NCI-H774 (cell line): ENCODE data around the gene DAAM1.

Experiments
- DNase-seq: peaks from one replicate; lab custom pipeline; 2025; lab: John Stamatoyannopoulos, UW

Gene DAAM1

GRCh38 chr14:59187802-59188460 lies 536 bp upstream of the DAAM1 start:
- DNase-seq = no peak

- no peak for DNase-seq
These were observed 771 bp downstream of the DAAM1 start for GRCh38 chr14:59189091-59189785.

- DNase-seq = peak; percentile 54
These were observed 1.4 kb downstream of the DAAM1 start for GRCh38 chr14:59189786-59190368.

GRCh38 chr14:59190372-59190771 lies 1.9 kb downstream of the DAAM1 start:
- DNase-seq = no peak

- DNase-seq = no peak
These were observed 7.4 kb downstream of the DAAM1 start for GRCh38 chr14:59195912-59196311.

- no peak for DNase-seq
These were observed 9.3 kb downstream of the DAAM1 start for GRCh38 chr14:59197695-59198262.

GRCh38 chr14:59199205-59199604 lies 10.7 kb downstream of the DAAM1 start:
- DNase-seq = no peak

GRCh38 chr14:59199614-59200013 lies 11.1 kb downstream of the DAAM1 start:
- DNase-seq = no peak

- no peak for DNase-seq
These were observed 11.7 kb downstream of the DAAM1 start for GRCh38 chr14:59200195-59200594.

GRCh38 chr14:59202031-59202430 lies 13.6 kb downstream of the DAAM1 start:
- DNase-seq = no peak

- no peak for DNase-seq
These were observed 15.8 kb downstream of the DAAM1 start for GRCh38 chr14:59204305-59204704.

GRCh38 chr14:59206892-59207291 lies 18.4 kb downstream of the DAAM1 start:
- DNase-seq = no peak

GRCh38 chr14:59207506-59207933 lies 19.1 kb downstream of the DAAM1 start:
- DNase-seq = no peak

GRCh38 chr14:59208224-59208814 lies 19.9 kb downstream of the DAAM1 start:
- DNase-seq = no peak

- DNase-seq = no peak
These were observed 20.5 kb downstream of the DAAM1 start for GRCh38 chr14:59208954-59209353.

- DNase-seq = no peak
These were observed 22.2 kb downstream of the DAAM1 start for GRCh38 chr14:59210621-59211020.

- DNase-seq = no peak
These were observed 25.2 kb downstream of the DAAM1 start for GRCh38 chr14:59213368-59214315.

- no peak for DNase-seq
These were observed 26.3 kb downstream of the DAAM1 start for GRCh38 chr14:59214702-59215302.

GRCh38 chr14:59215322-59215721 lies 26.9 kb downstream of the DAAM1 start:
- peak; percentile 7 for DNase-seq

GRCh38 chr14:59215757-59216156 lies 27.3 kb downstream of the DAAM1 start:
- DNase-seq = no peak

- no peak for DNase-seq
These were observed 28.5 kb downstream of the DAAM1 start for GRCh38 chr14:59217011-59217410.
